Adrenal gland (tissue), 12 donors: ENCODE data around the gene IFT22. TPM values are rescaled to one million over a fixed set of nuclear protein-coding genes. Genes with fewer than 3 reads are reported as not detected.
"Not testable (repeated sequence)": the region's sequence is repeated elsewhere in the genome, so short reads cannot be mapped to it uniquely, and the experiment has no call there.

Source experiments
- DNase-seq, 7 donors: peaks; one replicate each; pipeline ENCODE4 v3.0.0-alpha.2; 2019 to 2020
- H3K27ac ChIP-seq, 5 donors: fragments of 200-600 bp; sonication (generic) in 4 of 5; 1 replicate in 3 of 5; 2 replicates in 2 of 5; pipeline versions ENCODE4 v1.5.1 to v1.8.0; 2016 to 2020; ENCODE audit warnings: mild to moderate bottlenecking in 1 of 5
- H3K27me3 ChIP-seq: fragments of 200-600 bp; 2 replicates; pipeline ENCODE4 v1.8.0; 2021
- H3K36me3 ChIP-seq, 2 donors: fragments of 200-600 bp; replicated peaks in 1 of 2; 1 replicate in 1 of 2; 2 replicates in 1 of 2; pipeline versions ENCODE4 v1.5.1 to v1.8.0; 2018 to 2022
- H3K4me1 ChIP-seq, 2 donors: fragments of 200-600 bp; replicated peaks in 1 of 2; 1 replicate in 1 of 2; 2 replicates in 1 of 2; pipeline versions ENCODE4 v1.5.1 to v1.8.0; 2018 to 2021
- H3K4me3 ChIP-seq, 4 donors: fragments of 200-600 bp; sonication (generic) in 3 of 4; one replicate each; pipeline ENCODE4 v1.5.1; 2016 to 2018
- H3K9me3 ChIP-seq, 3 donors: fragments of 200-600 bp; sonication (generic) in 1 of 3; replicated peaks in 1 of 3; 1 replicate in 2 of 3; 2 replicates in 1 of 3; pipeline versions ENCODE4 v1.5.1 to v1.8.0; 2016 to 2021
- POLR2A ChIP-seq, 2 donors: fragments of 450-650 bp; IDR thresholded peaks; one replicate each; pipeline ENCODE4 v1.6.1; 2017; ENCODE audit warnings: antibody characterized with exemption in 2 of 2, mild to moderate bottlenecking in 2 of 2, moderate library complexity in 1 of 2
- WGBS, 4 donors: extraction: QIAGEN DNeasy Blood & Tissue Kit in 2 of 4; methylation state at CpG; one replicate each; pipeline versions ENCODE4 v1.1.5 to v1.1.7; 2013 to 2017; 5-methylcytosine and 5-hydroxymethylcytosine counted together
- intact Hi-C, 2 donors: fragments of 100-400 bp; cut with DNase I; formaldehyde crosslinking; loops; one replicate each; pipeline versions ENCODE4 v1.14.1 to v1.15.0; 2022 to 2023
- polyA plus RNA-seq, 3 donors: library from polyadenylated mRNA; stranded (reverse); fragments of 200-250 nt in 2 of 3; fragments of 350-450 nt in 1 of 3; fragmentation: Illumina TruSeq in 1 of 3; extraction: RNeasy Lipid Tissue Mini Kit (QIAGEN cat#74804) in 1 of 3; gene quantifications; one replicate each; pipeline ENCODE4 v1.2.3, GENCODE V29; 2013 to 2014
- total RNA-seq, 9 donors: library from RNA; depleted of rRNA in 4 of 9; stranded (reverse); fragments of >200 nt in 4 of 9; fragments of 120-200 nt in 1 of 9; fragmentation: NEBNext Ultra II Directional in 1 of 9; extraction: Animal tissue kit (Norgen Biotek cat#: 25700) in 1 of 9; gene quantifications; one replicate each; pipeline versions ENCODE4 v1.1.0 to v1.2.4, GENCODE V29; 2013 to 2023
- TF ChIP-seq, protein P1 (sequence below), 6 experiments: fragments of 450-650 bp in 4 of 6; fragments of 200-600 bp in 2 of 6; sonication (generic) in 1 of 6; IDR thresholded peaks; 1 replicate in 5 of 6; 2 replicates in 1 of 6; pipeline versions ENCODE4 v1.5.1 to v1.8.0; 2016 to 2021; ENCODE audit warnings: antibody characterized with exemption in 6 of 6, mild to moderate bottlenecking in 2 of 6, moderate library complexity in 1 of 6
- donor health status: healthy with polysubstance abuse.
- donor health status: Bipolar disorder and iron deficiency.
- donor health status: DM: yes; HTN: yes; CAD: no.
- donor health status: DM: no; HTN: no; CAD: no.
- donor health status: DM: no; HTN: no; CAD: no.
- donor health status: DM: yes; HTN: yes; CAD: no.

IFT22 gene
- total and polyA plus RNA-seq, 12 donors, result 14.7 to 72.2 (median 32.8) TPM

DNA sequence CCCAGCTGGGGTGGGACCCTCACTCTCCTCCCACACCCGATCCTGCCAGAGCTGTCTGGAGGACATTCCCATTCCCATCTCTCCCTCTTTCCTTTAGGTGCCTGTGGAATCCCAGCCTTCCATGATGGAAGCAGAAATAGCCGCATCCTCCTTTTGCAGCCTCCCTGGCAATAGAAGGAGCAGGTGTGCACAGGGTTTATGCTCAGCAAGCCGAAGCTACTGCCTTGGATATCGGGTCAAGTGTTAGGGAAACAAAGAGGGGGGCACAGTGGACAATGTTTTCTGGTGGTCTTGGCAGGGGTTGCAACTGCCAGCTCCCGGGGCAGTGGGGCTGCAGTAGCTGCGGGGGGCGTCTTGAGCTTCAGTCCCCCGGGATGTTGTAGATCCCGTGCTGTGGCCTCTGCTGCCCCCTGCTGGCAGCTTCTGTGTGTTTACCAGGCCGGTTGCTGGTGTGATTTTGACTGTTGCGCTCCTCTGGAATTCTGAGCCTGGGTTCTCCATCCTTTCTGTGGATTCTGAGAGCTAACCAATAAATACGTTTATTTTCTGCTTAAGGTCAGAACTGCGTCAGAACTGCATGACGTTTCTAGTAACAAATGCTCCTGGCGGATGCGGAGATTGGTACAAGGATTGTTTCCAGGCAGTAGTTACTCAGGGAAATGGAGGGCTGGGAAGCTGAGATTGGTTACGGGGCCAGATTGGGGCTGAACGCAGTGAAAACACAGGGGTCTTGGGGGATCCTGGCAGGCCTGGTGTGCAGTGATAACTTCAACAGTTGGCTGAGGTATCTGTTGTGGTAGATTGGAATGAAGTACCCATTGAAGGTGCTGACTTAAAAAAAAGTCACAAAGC is 31.2 kb downstream of the IFT22 start:
- H3K4me1 ChIP-seq, H3K36me3 ChIP-seq, H3K4me3 ChIP-seq, H3K27ac ChIP-seq, H3K9me3 ChIP-seq: not testable (repeated sequence)
- peaks cover 20% of the 10 kb centered on the region for H3K27me3 ChIP-seq
- DNase-seq, result peak; percentile 43 to 79 (median 67)
- 19 to 31% (median 21%) methylated on average over 11 to 16 of the region's 18 CpGs for WGBS, 4 donors
- TF ChIP-seq, protein P1, sequence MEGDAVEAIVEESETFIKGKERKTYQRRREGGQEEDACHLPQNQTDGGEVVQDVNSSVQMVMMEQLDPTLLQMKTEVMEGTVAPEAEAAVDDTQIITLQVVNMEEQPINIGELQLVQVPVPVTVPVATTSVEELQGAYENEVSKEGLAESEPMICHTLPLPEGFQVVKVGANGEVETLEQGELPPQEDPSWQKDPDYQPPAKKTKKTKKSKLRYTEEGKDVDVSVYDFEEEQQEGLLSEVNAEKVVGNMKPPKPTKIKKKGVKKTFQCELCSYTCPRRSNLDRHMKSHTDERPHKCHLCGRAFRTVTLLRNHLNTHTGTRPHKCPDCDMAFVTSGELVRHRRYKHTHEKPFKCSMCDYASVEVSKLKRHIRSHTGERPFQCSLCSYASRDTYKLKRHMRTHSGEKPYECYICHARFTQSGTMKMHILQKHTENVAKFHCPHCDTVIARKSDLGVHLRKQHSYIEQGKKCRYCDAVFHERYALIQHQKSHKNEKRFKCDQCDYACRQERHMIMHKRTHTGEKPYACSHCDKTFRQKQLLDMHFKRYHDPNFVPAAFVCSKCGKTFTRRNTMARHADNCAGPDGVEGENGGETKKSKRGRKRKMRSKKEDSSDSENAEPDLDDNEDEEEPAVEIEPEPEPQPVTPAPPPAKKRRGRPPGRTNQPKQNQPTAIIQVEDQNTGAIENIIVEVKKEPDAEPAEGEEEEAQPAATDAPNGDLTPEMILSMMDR (IDR thresholded peaks at IDR 0.05), result peak; percentile 22 to 69 (median 52)
- intact Hi-C loops, result loop anchor here in 1 of 2 donors (10.0 kb wide), 1 partner anchor 146 kb away; no protein-coding TSS in a partner anchor

DNA sequence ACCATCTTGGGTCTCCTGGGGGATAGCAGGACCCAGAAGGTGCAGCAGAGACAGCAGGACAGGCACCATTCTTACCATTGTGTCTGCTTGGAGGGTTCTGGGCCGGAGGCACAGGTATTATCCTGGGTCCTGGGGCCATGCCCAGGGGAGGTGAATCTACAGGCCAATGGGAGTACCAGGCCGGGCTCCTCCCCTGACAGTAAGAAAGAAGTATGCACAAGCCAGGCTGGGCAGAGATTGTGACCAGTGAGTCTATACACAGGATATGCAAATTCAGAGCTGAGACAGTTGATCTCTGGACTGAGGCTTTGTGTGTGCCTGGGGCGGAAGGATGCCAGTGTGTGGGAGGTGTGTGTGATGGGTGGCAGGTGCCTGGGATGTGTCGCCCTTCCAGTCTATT is 31.9 kb downstream of the IFT22 start:
- not testable (repeated sequence) for H3K36me3 ChIP-seq, H3K4me3 ChIP-seq, DNase-seq, H3K4me1 ChIP-seq, H3K9me3 ChIP-seq, H3K27ac ChIP-seq
- 71 to 79% (median 73%) methylated on average over 2 to 4 of the region's 4 CpGs for WGBS, 4 donors
- intact Hi-C loops, result loop anchor here (10.0 kb wide), 2 partner anchors 145 to 395 kb away; partner anchors contain the start of gene ACHE (in 1 of the 2)
- peaks cover 20% of the 10 kb centered on the region for H3K27me3 ChIP-seq

DNA sequence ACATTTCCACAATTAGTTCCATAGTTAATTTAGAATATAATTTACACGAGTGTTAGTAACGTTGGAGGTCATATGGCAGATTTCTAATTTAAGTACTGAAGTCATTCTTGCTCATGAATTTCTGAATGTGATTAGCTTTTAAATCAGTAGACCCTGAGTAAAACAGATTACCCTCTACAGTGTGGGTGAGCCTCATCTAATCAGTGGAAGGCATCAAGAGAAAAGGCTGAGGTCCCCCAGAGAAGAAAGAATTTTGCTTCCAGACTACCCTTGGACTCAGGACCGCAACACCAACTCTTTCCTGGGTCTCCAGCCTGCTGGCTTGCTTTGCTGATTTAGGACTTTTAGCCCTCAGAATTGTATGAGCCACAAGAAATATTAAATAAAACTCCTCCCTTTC is 33.2 kb downstream of the IFT22 start:
- H3K36me3 ChIP-seq, result no peaks in the 10 kb centered on the region
- no peak overlapping the region for H3K27ac ChIP-seq
- peaks cover 17% of the 10 kb centered on the region for H3K27me3 ChIP-seq
- H3K4me3 ChIP-seq, result no peak overlapping the region
- intact Hi-C loops, result loop anchor here in 1 of 2 donors (10.0 kb wide), 1 partner anchor 394 kb away; the partner anchor contains the start of gene ACHE
- TF ChIP-seq POLR2A (IDR thresholded peaks at IDR 0.05), result no peak
- WGBS, 4 donors, result 81 to 94% (median 88%) methylated on average over 3 of the region's 3 CpGs
- no peak for DNase-seq
- no peaks in the 10 kb centered on the region for H3K4me1 ChIP-seq
- H3K9me3 ChIP-seq, result no peaks in the 10 kb centered on the region

DNA sequence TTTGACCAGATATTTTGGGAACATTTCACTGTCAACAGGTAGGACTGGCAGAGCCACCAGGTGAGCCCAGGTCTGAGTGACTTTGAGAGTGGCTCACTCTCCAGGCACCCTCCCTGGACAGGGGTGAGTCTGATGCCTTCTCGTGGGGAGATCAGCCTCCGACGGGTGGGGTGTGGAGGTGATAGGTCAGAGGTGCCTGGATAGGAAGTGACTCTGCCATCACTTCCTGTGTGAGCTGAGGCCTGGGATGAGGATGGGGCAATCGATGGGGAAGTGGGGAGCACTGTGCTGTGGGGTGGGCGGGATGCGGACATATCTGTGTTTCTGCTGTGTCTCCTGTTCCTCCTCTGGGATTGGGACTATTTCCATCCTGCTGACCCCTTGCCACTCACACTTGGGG is 34.6 kb downstream of the IFT22 start:
- Histone ChIP-seq H3K4me1 (no peaks in the 10 kb centered on the region), H3K9me3 (no peaks in the 10 kb centered on the region), H3K27ac (no peak overlapping the region), H3K4me3 (no peak overlapping the region), H3K27me3 (peaks cover 7% of the 10 kb centered on the region), H3K36me3 (no peaks in the 10 kb centered on the region)
- 39 to 74% (median 68%) methylated on average over 3 to 6 of the region's 6 CpGs for WGBS, 4 donors
- TF ChIP-seq POLR2A (IDR thresholded peaks at IDR 0.05), result no peak
- TF ChIP-seq, protein P1 (IDR thresholded peaks at IDR 0.05), result no peak
- DNase-seq, result no peak
- intact Hi-C loops, result loop anchor here in 1 of 2 donors (10.0 kb wide), 1 partner anchor 392 kb away; the partner anchor contains the start of gene ACHE

DNA sequence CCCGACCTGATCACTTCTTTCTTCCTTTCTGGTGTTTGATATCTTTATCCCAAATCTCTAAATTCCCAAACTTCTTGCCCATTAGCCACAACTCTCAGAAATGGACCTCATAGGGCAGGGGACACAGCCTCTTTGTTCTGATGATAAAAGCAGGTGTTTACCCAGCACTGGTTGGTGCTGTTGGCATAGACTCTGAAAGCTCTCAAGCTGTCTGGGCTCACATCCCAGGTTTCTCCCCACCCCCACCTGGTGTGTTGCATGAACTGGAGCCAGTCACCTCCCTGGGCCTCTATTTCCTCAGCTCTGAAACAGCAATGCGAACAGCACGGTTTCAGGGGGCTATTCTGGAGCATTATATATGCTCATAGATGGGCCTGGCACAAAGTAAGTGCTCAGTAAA is 35.7 kb downstream of the IFT22 start:
- not testable (repeated sequence) for H3K36me3 ChIP-seq, DNase-seq, H3K4me3 ChIP-seq, H3K27ac ChIP-seq, H3K27me3 ChIP-seq, H3K4me1 ChIP-seq, H3K9me3 ChIP-seq
- WGBS, 4 donors, result 66 to 88% (median 74%) methylated on average over 1 to 3 of the region's 3 CpGs
- intact Hi-C loops, result loop anchor here in 1 of 2 donors (10.0 kb wide), 1 partner anchor 391 kb away; the partner anchor contains the start of gene ACHE
